ENCODE results near the gene CCDC68. TPM values are rescaled to one million over a fixed set of nuclear protein-coding genes. Genes with fewer than 3 reads are reported as not detected.

Gene CCDC68
- total RNA-seq, 1 experiment from 2014 or later = not detected

GRCh38 chr18:54888378-54888777 is 70.9 kb downstream of the CCDC68 start:
- no peaks in the 10 kb centered on the region for H3K4me1 ChIP-seq (ENCODE audit: insufficient read depth, low read length, poor library complexity, severe bottlenecking)
- POLR2A ChIA-PET (ENCODE audit: low non-redundant PET) = no interaction called here
- no peak for DNase-seq (ENCODE audit: low spot score)
- TF ChIP-seq CTCF (conservative IDR thresholded peaks at IDR 0.05; ENCODE audit: low read depth, low read length) (no peak), EZH2 (IDR thresholded peaks at IDR 0.05; ENCODE audit: borderline replicate concordance, low read depth, low read length, poor library complexity, severe bottlenecking) (no peak)
- peaks cover 59% of the 10 kb centered on the region for H3K27me3 ChIP-seq (replicated peaks; ENCODE audit: insufficient read depth, low read depth, low read length, poor library complexity)
- H3K9me3 ChIP-seq (ENCODE audit: low read depth, low read length, poor library complexity, severe bottlenecking) = no peaks in the 10 kb centered on the region
- no peaks in the 10 kb centered on the region for H3K36me3 ChIP-seq (ENCODE audit: insufficient read depth, low read length, poor library complexity, severe bottlenecking)
- no peak overlapping the region for H3K4me3 ChIP-seq (ENCODE audit: low read depth, low read length, poor library complexity, severe bottlenecking)
- CTCF ChIA-PET = no interaction called here
- intact Hi-C loops (cut with micrococcal nuclease; ENCODE audit: unreplicated experiment) = no loop called here
- BruUV-seq (replicated peaks) = no TSS peak
- H3K27ac ChIP-seq (ENCODE audit: low read depth, low read length, poor library complexity, severe bottlenecking) = no peak overlapping the region

- no peak overlapping the region for H3K4me3 ChIP-seq (ENCODE audit: low read depth, low read length, poor library complexity, severe bottlenecking)
- CTCF ChIA-PET = no interaction called here
- TF ChIP-seq EZH2 (IDR thresholded peaks at IDR 0.05; ENCODE audit: borderline replicate concordance, low read depth, low read length, poor library complexity, severe bottlenecking) = no peak
- TF ChIP-seq CTCF (conservative IDR thresholded peaks at IDR 0.05; ENCODE audit: low read depth, low read length) = no peak
- POLR2A ChIA-PET (ENCODE audit: low non-redundant PET) = no interaction called here
- DNase-seq (ENCODE audit: low spot score) = no peak
- no peak overlapping the region for H3K27ac ChIP-seq (ENCODE audit: low read depth, low read length, poor library complexity, severe bottlenecking)
- no peaks in the 10 kb centered on the region for H3K36me3 ChIP-seq (ENCODE audit: insufficient read depth, low read length, poor library complexity, severe bottlenecking)
- intact Hi-C loops (cut with micrococcal nuclease; ENCODE audit: unreplicated experiment) = no loop called here
- no peaks in the 10 kb centered on the region for H3K9me3 ChIP-seq (ENCODE audit: low read depth, low read length, poor library complexity, severe bottlenecking)
- H3K27me3 ChIP-seq (replicated peaks; ENCODE audit: insufficient read depth, low read depth, low read length, poor library complexity) = peaks cover 71% of the 10 kb centered on the region
- BruUV-seq (replicated peaks) = no TSS peak
- no peaks in the 10 kb centered on the region for H3K4me1 ChIP-seq (ENCODE audit: insufficient read depth, low read length, poor library complexity, severe bottlenecking)
Measured at GRCh38 chr18:54883816-54884604, 75.3 kb downstream of the CCDC68 start.

- BruUV-seq (replicated peaks) = no TSS peak
- peaks cover 70% of the 10 kb centered on the region for H3K27me3 ChIP-seq (replicated peaks; ENCODE audit: insufficient read depth, low read depth, low read length, poor library complexity)
- no peak overlapping the region for H3K27ac ChIP-seq (ENCODE audit: low read depth, low read length, poor library complexity, severe bottlenecking)
- intact Hi-C loops (cut with micrococcal nuclease; ENCODE audit: unreplicated experiment) = no loop called here
- no peak overlapping the region for H3K4me3 ChIP-seq (ENCODE audit: low read depth, low read length, poor library complexity, severe bottlenecking)
- H3K4me1 ChIP-seq (ENCODE audit: insufficient read depth, low read length, poor library complexity, severe bottlenecking) = no peaks in the 10 kb centered on the region
- no peak for DNase-seq (ENCODE audit: low spot score)
- TF ChIP-seq EZH2 (IDR thresholded peaks at IDR 0.05; ENCODE audit: borderline replicate concordance, low read depth, low read length, poor library complexity, severe bottlenecking) (no peak), CTCF (conservative IDR thresholded peaks at IDR 0.05; ENCODE audit: low read depth, low read length) (no peak)
- H3K36me3 ChIP-seq (ENCODE audit: insufficient read depth, low read length, poor library complexity, severe bottlenecking) = no peaks in the 10 kb centered on the region
- ChIA-PET POLR2A (ENCODE audit: low non-redundant PET) (no interaction called here), CTCF (no interaction called here)
- H3K9me3 ChIP-seq (ENCODE audit: low read depth, low read length, poor library complexity, severe bottlenecking) = no peaks in the 10 kb centered on the region
Measured at GRCh38 chr18:54882318-54882717, 76.9 kb downstream of the CCDC68 start.

Data from A673 (cell line).